H1 (cell line): ENCODE results near the gene ASB7. TPM values are rescaled to one million over a fixed set of nuclear protein-coding genes. Genes with fewer than 3 reads are reported as not detected.

Source experiments
- CTCF ChIA-PET: fragments of 300-600 bp; sonication (Branson Sonifier 250); formaldehyde crosslinking; loops from one replicate; lab custom pipeline; 2021; ENCODE audit not compliant: partially characterized antibody; lab: Charles Lee
- POLR2A ChIA-PET: fragments of 300-600 bp; sonication (Branson Sonifier 250); formaldehyde crosslinking; loops from one replicate; lab custom pipeline; 2021; ENCODE audit warnings: inconsistent platforms; ENCODE audit not compliant: partially characterized antibody; lab: Charles Lee
- DNase-seq, 2 experiments: peaks; one replicate each; pipeline versions ENCODE4 v3.0.0 to v3.0.0-alpha.2; 2010 to 2022; ENCODE audit warnings: low spot score in 2 of 2, low read depth in 1 of 2, mixed read lengths in 1 of 2
- FAIRE-seq: peaks from 2 replicates; lab custom pipeline; 2011; peaks lifted over from hg19 to GRCh38; lab: Jason Lieb, UNC
- H2AFZ ChIP-seq: 2 replicates; pipeline ENCODE4 v1.8.1; 2012; ENCODE audit warnings: low read length, inconsistent platforms
- H2AK5ac ChIP-seq: 2 replicates; pipeline ENCODE4 v1.6.1; 2013; ENCODE audit warnings: low read depth, low read length
- H2BK120ac ChIP-seq: replicated peaks from 2 replicates; pipeline ENCODE3; 2013; ENCODE audit warnings: low read depth, low read length, inconsistent platforms
- H2BK12ac ChIP-seq: 2 replicates; pipeline ENCODE4 v1.6.1; 2013; ENCODE audit warnings: low read depth, low read length
- H2BK15ac ChIP-seq: 2 replicates; pipeline ENCODE4 v1.6.1; 2013; ENCODE audit warnings: low read length
- H2BK20ac ChIP-seq: 2 replicates; pipeline ENCODE4 v1.6.1; 2013; ENCODE audit warnings: low read length
- H2BK5ac ChIP-seq: 2 replicates; pipeline ENCODE4 v1.6.1; 2013; ENCODE audit warnings: low read depth, low read length
- H3K14ac ChIP-seq: 2 replicates; pipeline ENCODE4 v1.6.1; 2013; ENCODE audit warnings: inconsistent platforms; ENCODE audit not compliant: insufficient read length
- H3K18ac ChIP-seq: 2 replicates; pipeline ENCODE4 v1.6.1; 2013; ENCODE audit warnings: low read length; ENCODE audit errors: extremely low read depth
- H3K23ac ChIP-seq: 2 replicates; pipeline ENCODE4 v1.6.1; 2013; ENCODE audit warnings: inconsistent platforms; ENCODE audit not compliant: insufficient read length
- H3K23me2 ChIP-seq: 2 replicates; pipeline ENCODE4 v1.6.1; 2013; ENCODE audit warnings: low read depth, low read length
- H3K27ac ChIP-seq: 2 replicates; pipeline ENCODE4 v1.6.1; 2011; ENCODE audit warnings: low read depth, low read length, inconsistent platforms
- H3K27me3 ChIP-seq, 4 experiments: replicated peaks in 1 of 4; 1 replicate in 1 of 4; 2 replicates in 3 of 4; pipeline versions ENCODE4 v1.6.1 to v1.8.1; 2011 to 2013; ENCODE audit warnings: low read length in 3 of 4, mild to moderate bottlenecking in 3 of 4, inconsistent platforms in 2 of 4, mixed read lengths in 2 of 4, moderate library complexity in 1 of 4; ENCODE audit not compliant: control insufficient read depth in 3 of 4, insufficient read depth in 3 of 4; ENCODE audit errors: extremely low read depth in 1 of 4
- H3K36me3 ChIP-seq, 4 experiments: 2 replicates each; pipeline versions ENCODE4 v1.6.1 to v1.8.1; 2011 to 2013; ENCODE audit warnings: mild to moderate bottlenecking in 4 of 4, low read length in 3 of 4, moderate library complexity in 2 of 4, control low read depth in 1 of 4, inconsistent platforms in 1 of 4; ENCODE audit not compliant: insufficient read depth in 4 of 4, control insufficient read depth in 2 of 4
- H3K4ac ChIP-seq: replicated peaks from 2 replicates; pipeline ENCODE3; 2013; ENCODE audit warnings: low read length, low read depth, mixed read lengths, inconsistent platforms; ENCODE audit not compliant: insufficient read length
- H3K4me1 ChIP-seq, 4 experiments: replicated peaks in 1 of 4; 1 replicate in 1 of 4; 2 replicates in 3 of 4; pipeline versions ENCODE4 v1.6.1 to v1.8.1; 2011 to 2013; ENCODE audit warnings: low read length in 3 of 4, inconsistent platforms in 2 of 4, mixed read lengths in 1 of 4; ENCODE audit not compliant: insufficient read depth in 4 of 4, control insufficient read depth in 3 of 4
- H3K4me2 ChIP-seq, 2 experiments: 2 replicates each; pipeline versions ENCODE4 v1.6.1 to v1.8.1; 2011 to 2013; ENCODE audit warnings: low read depth in 2 of 2, low read length in 2 of 2, control low read depth in 1 of 2, inconsistent platforms in 1 of 2, mild to moderate bottlenecking in 1 of 2; ENCODE audit not compliant: insufficient read depth in 1 of 2
- H3K4me3 ChIP-seq, 4 experiments: fragments of 200-600, 300-600 bp in 1 of 4; sonication (generic), shearing (Covaris generic), sonication (Bioruptor Twin) in 1 of 4; 2 replicates each; pipeline versions ENCODE4 v1.5.1 to v1.8.1; 2011 to 2016; ENCODE audit warnings: low read length in 4 of 4, low read depth in 3 of 4, control low read depth in 2 of 4, inconsistent platforms in 2 of 4, mild to moderate bottlenecking in 2 of 4, mixed read lengths in 1 of 4, moderate library complexity in 1 of 4; ENCODE audit not compliant: insufficient read depth in 2 of 4; ENCODE audit errors: extremely low read depth in 1 of 4
- H3K56ac ChIP-seq: replicated peaks from 2 replicates; pipeline ENCODE3; 2013; ENCODE audit warnings: low read depth, mild to moderate bottlenecking, mixed read lengths, low read length, inconsistent platforms; ENCODE audit not compliant: insufficient read length
- H3K79me1 ChIP-seq: 2 replicates; pipeline ENCODE4 v1.6.1; 2013; ENCODE audit warnings: low read depth, low read length, control low read depth
- H3K79me2 ChIP-seq, 2 experiments: 2 replicates each; pipeline versions ENCODE4 v1.6.1 to v1.8.1; 2012 to 2013; ENCODE audit warnings: low read length in 2 of 2, mild to moderate bottlenecking in 2 of 2, inconsistent platforms in 1 of 2; ENCODE audit not compliant: insufficient read depth in 2 of 2, control insufficient read depth in 1 of 2
- H3K9ac ChIP-seq, 4 experiments: replicated peaks in 1 of 4; 1 replicate in 1 of 4; 2 replicates in 3 of 4; pipeline versions ENCODE4 v1.6.1 to v1.8.1; 2011 to 2013; ENCODE audit warnings: low read depth in 3 of 4, low read length in 3 of 4, control low read depth in 2 of 4, mild to moderate bottlenecking in 2 of 4, moderate library complexity in 2 of 4, inconsistent platforms in 1 of 4; ENCODE audit errors: extremely low read depth in 1 of 4
- H3K9me3 ChIP-seq, 2 experiments: 2 replicates each; pipeline versions ENCODE4 v1.6.1 to v1.8.1; 2012 to 2013; ENCODE audit warnings: mild to moderate bottlenecking in 2 of 2, moderate library complexity in 2 of 2, control low read depth in 1 of 2, inconsistent platforms in 1 of 2, low read depth in 1 of 2, low read length in 1 of 2, mixed read lengths in 1 of 2; ENCODE audit not compliant: insufficient read depth in 2 of 2
- H4K20me1 ChIP-seq, 2 experiments: replicated peaks in 1 of 2; 2 replicates each; pipeline versions ENCODE3 to v1.8.1; 2011 to 2013; ENCODE audit warnings: inconsistent platforms in 2 of 2, low read length in 2 of 2, mild to moderate bottlenecking in 1 of 2; ENCODE audit not compliant: insufficient read depth in 2 of 2, control insufficient read depth in 1 of 2
- H4K5ac ChIP-seq: 2 replicates; pipeline ENCODE4 v1.6.1; 2013; ENCODE audit warnings: low read length, low read depth, mixed read lengths, inconsistent platforms; ENCODE audit not compliant: insufficient read length
- H4K8ac ChIP-seq: 2 replicates; pipeline ENCODE4 v1.8.0; 2013; ENCODE audit warnings: mild to moderate bottlenecking, moderate library complexity, low read length, inconsistent platforms; ENCODE audit not compliant: insufficient read depth; ENCODE audit errors: extremely low read depth
- H4K91ac ChIP-seq: replicated peaks from 2 replicates; pipeline ENCODE3; 2013; ENCODE audit warnings: low read length, mixed read lengths, inconsistent platforms; ENCODE audit not compliant: insufficient read length
- HDAC6 ChIP-seq: IDR thresholded peaks from one replicate; pipeline ENCODE4 v1.7.1; 2012; ENCODE audit warnings: low read depth, mild to moderate bottlenecking, inconsistent platforms, low read length, moderate library complexity
- KDM4A ChIP-seq: IDR thresholded peaks from one replicate; pipeline ENCODE4 v1.7.1; 2012; ENCODE audit warnings: low read depth, mild to moderate bottlenecking, moderate library complexity, low read length, inconsistent platforms; ENCODE audit not compliant: severe bottlenecking
- WGBS, 2 experiments: shearing (Covaris generic) in 1 of 2; methylation state at CpG; one replicate each; pipeline versions ENCODE4 v1.1.6 to v1.1.7; 2013 to 2015; ENCODE audit warnings: low lambda C conversion rate in 2 of 2, mixed read lengths in 2 of 2, inconsistent platforms in 1 of 2, low coverage in 1 of 2, missing lambda C conversion rate in 1 of 2; ENCODE audit not compliant: insufficient replicate concordance in 2 of 2, insufficient coverage in 1 of 2, insufficient read length in 1 of 2; ENCODE audit errors: extremely low coverage in 1 of 2, missing lambda C conversion rate in 1 of 2; 5-methylcytosine and 5-hydroxymethylcytosine counted together
- polyA plus RNA-seq, 7 experiments: library from polyadenylated mRNA; depleted of rRNA in 3 of 7; stranded (reverse) in 5 of 7; unstranded in 2 of 7; fragments of >200 nt in 5 of 7; fragments of 200-250 nt in 2 of 7; gene quantifications; 1 replicate in 5 of 7; 2 replicates in 1 of 7; 4 replicates in 1 of 7; pipeline versions ENCODE4 v1.2.1 to v1.2.3, GENCODE V29; 2011 to 2013; ENCODE audit warnings: missing spikeins in 2 of 7, mixed read lengths in 2 of 7
- total RNA-seq: library from RNA; stranded (reverse); fragmentation: NEBNext Ultra II Directional; extraction: Animal tissue kit (Norgen Biotek cat#: 25700); gene quantifications from 2 replicates; pipeline ENCODE4 v1.2.1, GENCODE V29; 2021

Gene ASB7
- total and polyA plus RNA-seq, 2 of the 8 experiments (the other 6 are each of a cell fraction or from before 2014, with no cell fraction given), result 5.2 to 12.8 TPM

GRCh38 chr15:100597862-100598261, 4.5 kb upstream of the ASB7 start:
- Histone ChIP-seq H2AK5ac (no peak overlapping the region), H3K27me3 (no peaks in the 10 kb centered on the region), H4K20me1 (peaks cover 0 to under 1% of the 10 kb centered on the region in 2 experiments)
- no peak for TF ChIP-seq KDM4A
- no peak for TF ChIP-seq HDAC6
- TF ChIP-seq, all 59 proteins: peak for 0
- Histone ChIP-seq H2BK5ac (no peak overlapping the region), H3K4me3 (no peak overlapping the region), H3K4me1 (peaks cover 0 to 8% (median 4%) of the 10 kb centered on the region in 4 experiments; a peak in 3 of 7 replicates), H3K9me3 (peaks cover 0 to 2% of the 10 kb centered on the region in 2 experiments; a peak in 2 of 4 replicates), H3K23me2 (0 out of 2 replicates have a peak, but pooled peaks cover 3% of the 10 kb centered on the region), H3K9ac (no peak overlapping the region), H4K8ac (no peak overlapping the region), H3K18ac (no peak overlapping the region), H3K56ac (no peak overlapping the region), H3K27ac (no peak overlapping the region), H4K5ac (no peak overlapping the region), H3K79me2 (peaks cover 0 to 26% of the 10 kb centered on the region in 2 experiments), H4K91ac (no peak overlapping the region), H3K79me1 (peaks cover 3% of the 10 kb centered on the region; the same call in 1 of the 2 replicates), H2BK20ac (no peak overlapping the region), H3K23ac (no peak overlapping the region), H3K4me2 (no peak overlapping the region), H2BK120ac (no peak overlapping the region), H3K36me3 (no peaks in the 10 kb centered on the region), H2BK15ac (no peak overlapping the region), H2BK12ac (no peak overlapping the region), H3K14ac (no peak overlapping the region), H2AFZ (no peak overlapping the region), H3K4ac (no peak overlapping the region)
- FAIRE-seq (no peak), DNase-seq (no peak)
- ChIA-PET POLR2A (no interaction called here), CTCF (interaction anchor here (1.3 kb wide), 1 partner anchor 248 kb away, joined by 4 read pairs; no protein-coding TSS in a partner anchor)
- 93% methylated on average over 3 of the region's 3 CpGs; no CpG with 5 or more reads in 1 of the 2 experiments for WGBS, 2 experiments
